ENCODE results near the gene CREB5. TPM values are rescaled to one million over a fixed set of nuclear protein-coding genes. Genes with fewer than 3 reads are reported as not detected.

Gene CREB5
- total and polyA plus RNA-seq, 2 experiments from 2014 or later: 2.4 to 4.4 TPM

DNA sequence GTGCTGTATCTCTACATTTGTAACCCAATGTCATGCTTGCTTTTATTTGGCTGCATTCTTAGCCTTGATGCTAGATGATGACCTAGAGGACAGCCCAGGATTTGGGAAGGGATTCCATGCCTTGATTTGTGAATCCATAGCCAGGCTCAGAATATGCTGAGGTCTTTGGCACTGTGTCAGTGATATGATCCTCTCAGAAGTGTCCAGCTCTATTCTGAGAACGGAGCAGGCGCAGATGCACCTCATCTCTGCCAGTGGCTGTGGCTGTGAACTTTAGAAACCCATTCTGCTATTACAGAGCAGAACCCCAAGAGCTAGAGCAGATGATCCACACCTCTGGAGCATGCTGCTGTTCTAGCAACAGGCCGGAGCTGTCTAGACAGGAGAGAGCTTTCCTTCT lies 333.0 kb downstream of the CREB5 start:
- H3K79me2 ChIP-seq (replicated peaks; ENCODE audit: insufficient read depth): no peaks in the 10 kb centered on the region

More for the DNA sequence above, 333.0 kb downstream of the CREB5 start:
- DNase-seq (ENCODE audit: low spot score): no peak
- no peak overlapping the region for H3K27ac ChIP-seq (ENCODE audit: low read depth)
- peaks cover 20% of the 10 kb centered on the region for H3K4me1 Mint-ChIP-seq
- ATAC-seq: no peak
- no peaks in the 10 kb centered on the region for H3K27me3 ChIP-seq (ENCODE audit: insufficient read depth)
- no peaks in the 10 kb centered on the region for H3K27me3 Mint-ChIP-seq (ENCODE audit: insufficient read depth, low read depth, poor library complexity)
- no peaks in the 10 kb centered on the region for H3K9me2 ChIP-seq (ENCODE audit: insufficient read depth)
- no peaks in the 10 kb centered on the region for H3F3A ChIP-seq (replicated peaks; ENCODE audit: low read depth)
- no peak overlapping the region for H2AFZ ChIP-seq
- no peak overlapping the region for H3K4me2 ChIP-seq
- H3K4me1 ChIP-seq (ENCODE audit: insufficient read depth): no peaks in the 10 kb centered on the region
- no peak overlapping the region for H3K4me3 ChIP-seq
- TF ChIP-seq, protein P1, sequence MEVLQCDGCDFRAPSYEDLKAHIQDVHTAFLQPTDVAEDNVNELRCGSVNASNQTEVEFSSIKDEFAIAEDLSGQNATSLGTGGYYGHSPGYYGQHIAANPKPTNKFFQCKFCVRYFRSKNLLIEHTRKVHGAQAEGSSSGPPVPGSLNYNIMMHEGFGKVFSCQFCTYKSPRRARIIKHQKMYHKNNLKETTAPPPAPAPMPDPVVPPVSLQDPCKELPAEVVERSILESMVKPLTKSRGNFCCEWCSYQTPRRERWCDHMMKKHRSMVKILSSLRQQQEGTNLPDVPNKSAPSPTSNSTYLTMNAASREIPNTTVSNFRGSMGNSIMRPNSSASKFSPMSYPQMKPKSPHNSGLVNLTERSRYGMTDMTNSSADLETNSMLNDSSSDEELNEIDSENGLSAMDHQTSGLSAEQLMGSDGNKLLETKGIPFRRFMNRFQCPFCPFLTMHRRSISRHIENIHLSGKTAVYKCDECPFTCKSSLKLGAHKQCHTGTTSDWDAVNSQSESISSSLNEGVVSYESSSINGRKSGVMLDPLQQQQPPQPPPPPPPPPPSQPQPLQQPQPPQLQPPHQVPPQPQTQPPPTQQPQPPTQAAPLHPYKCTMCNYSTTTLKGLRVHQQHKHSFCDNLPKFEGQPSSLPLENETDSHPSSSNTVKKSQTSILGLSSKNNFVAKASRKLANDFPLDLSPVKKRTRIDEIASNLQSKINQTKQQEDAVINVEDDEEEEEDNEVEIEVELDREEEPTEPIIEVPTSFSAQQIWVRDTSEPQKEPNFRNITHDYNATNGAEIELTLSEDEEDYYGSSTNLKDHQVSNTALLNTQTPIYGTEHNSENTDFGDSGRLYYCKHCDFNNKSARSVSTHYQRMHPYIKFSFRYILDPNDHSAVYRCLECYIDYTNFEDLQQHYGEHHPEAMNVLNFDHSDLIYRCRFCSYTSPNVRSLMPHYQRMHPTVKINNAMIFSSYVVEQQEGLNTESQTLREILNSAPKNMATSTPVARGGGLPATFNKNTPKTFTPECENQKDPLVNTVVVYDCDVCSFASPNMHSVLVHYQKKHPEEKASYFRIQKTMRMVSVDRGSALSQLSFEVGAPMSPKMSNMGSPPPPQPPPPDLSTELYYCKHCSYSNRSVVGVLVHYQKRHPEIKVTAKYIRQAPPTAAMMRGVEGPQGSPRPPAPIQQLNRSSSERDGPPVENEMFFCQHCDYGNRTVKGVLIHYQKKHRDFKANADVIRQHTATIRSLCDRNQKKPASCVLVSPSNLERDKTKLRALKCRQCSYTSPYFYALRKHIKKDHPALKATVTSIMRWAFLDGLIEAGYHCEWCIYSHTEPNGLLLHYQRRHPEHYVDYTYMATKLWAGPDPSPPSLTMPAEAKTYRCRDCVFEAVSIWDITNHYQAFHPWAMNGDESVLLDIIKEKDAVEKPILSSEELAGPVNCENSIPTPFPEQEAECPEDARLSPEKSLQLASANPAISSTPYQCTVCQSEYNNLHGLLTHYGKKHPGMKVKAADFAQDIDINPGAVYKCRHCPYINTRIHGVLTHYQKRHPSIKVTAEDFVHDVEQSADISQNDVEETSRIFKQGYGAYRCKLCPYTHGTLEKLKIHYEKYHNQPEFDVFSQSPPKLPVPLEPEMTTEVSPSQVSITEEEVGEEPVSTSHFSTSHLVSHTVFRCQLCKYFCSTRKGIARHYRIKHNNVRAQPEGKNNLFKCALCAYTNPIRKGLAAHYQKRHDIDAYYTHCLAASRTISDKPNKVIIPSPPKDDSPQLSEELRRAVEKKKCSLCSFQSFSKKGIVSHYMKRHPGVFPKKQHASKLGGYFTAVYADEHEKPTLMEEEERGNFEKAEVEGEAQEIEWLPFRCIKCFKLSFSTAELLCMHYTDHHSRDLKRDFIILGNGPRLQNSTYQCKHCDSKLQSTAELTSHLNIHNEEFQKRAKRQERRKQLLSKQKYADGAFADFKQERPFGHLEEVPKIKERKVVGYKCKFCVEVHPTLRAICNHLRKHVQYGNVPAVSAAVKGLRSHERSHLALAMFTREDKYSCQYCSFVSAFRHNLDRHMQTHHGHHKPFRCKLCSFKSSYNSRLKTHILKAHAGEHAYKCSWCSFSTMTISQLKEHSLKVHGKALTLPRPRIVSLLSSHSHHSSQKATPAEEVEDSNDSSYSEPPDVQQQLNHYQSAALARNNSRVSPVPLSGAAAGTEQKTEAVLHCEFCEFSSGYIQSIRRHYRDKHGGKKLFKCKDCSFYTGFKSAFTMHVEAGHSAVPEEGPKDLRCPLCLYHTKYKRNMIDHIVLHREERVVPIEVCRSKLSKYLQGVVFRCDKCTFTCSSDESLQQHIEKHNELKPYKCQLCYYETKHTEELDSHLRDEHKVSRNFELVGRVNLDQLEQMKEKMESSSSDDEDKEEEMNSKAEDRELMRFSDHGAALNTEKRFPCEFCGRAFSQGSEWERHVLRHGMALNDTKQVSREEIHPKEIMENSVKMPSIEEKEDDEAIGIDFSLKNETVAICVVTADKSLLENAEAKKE (CRISPR knock-in tag; IDR thresholded peaks at IDR 0.05): no peak
- no peak for TF ChIP-seq ZNF331 (CRISPR knock-in tag; IDR thresholded peaks at IDR 0.05; ENCODE audit: low read depth)
- TF ChIP-seq EZH2 (IDR thresholded peaks at IDR 0.05; ENCODE audit: low read depth, unreplicated experiment): no peak
- TF ChIP-seq, protein P2, sequence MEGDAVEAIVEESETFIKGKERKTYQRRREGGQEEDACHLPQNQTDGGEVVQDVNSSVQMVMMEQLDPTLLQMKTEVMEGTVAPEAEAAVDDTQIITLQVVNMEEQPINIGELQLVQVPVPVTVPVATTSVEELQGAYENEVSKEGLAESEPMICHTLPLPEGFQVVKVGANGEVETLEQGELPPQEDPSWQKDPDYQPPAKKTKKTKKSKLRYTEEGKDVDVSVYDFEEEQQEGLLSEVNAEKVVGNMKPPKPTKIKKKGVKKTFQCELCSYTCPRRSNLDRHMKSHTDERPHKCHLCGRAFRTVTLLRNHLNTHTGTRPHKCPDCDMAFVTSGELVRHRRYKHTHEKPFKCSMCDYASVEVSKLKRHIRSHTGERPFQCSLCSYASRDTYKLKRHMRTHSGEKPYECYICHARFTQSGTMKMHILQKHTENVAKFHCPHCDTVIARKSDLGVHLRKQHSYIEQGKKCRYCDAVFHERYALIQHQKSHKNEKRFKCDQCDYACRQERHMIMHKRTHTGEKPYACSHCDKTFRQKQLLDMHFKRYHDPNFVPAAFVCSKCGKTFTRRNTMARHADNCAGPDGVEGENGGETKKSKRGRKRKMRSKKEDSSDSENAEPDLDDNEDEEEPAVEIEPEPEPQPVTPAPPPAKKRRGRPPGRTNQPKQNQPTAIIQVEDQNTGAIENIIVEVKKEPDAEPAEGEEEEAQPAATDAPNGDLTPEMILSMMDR (conservative IDR thresholded peaks at IDR 0.05; ENCODE audit: low read depth in 2 of 2): no peak
- TF ChIP-seq, protein P3, sequence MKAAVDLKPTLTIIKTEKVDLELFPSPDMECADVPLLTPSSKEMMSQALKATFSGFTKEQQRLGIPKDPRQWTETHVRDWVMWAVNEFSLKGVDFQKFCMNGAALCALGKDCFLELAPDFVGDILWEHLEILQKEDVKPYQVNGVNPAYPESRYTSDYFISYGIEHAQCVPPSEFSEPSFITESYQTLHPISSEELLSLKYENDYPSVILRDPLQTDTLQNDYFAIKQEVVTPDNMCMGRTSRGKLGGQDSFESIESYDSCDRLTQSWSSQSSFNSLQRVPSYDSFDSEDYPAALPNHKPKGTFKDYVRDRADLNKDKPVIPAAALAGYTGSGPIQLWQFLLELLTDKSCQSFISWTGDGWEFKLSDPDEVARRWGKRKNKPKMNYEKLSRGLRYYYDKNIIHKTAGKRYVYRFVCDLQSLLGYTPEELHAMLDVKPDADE (IDR thresholded peaks at IDR 0.05): no peak
- no peak for TF ChIP-seq NANOG (IDR thresholded peaks at IDR 0.05; ENCODE audit: borderline replicate concordance)
- no peaks in the 10 kb centered on the region for H3K9me3 Mint-ChIP-seq
- H4K20me1 ChIP-seq (replicated peaks; ENCODE audit: insufficient read depth): no peaks in the 10 kb centered on the region
- H3K36me3 Mint-ChIP-seq (ENCODE audit: low read depth): no peaks in the 10 kb centered on the region
- H3K27ac Mint-ChIP-seq: no peak overlapping the region
- no peaks in the 10 kb centered on the region for H3K36me3 ChIP-seq (ENCODE audit: insufficient read depth)
- no peak overlapping the region for H3K4me3 Mint-ChIP-seq
